Kidney (tissue), 14 donors: ENCODE data around the gene NECAB2. TPM values are rescaled to one million over a fixed set of nuclear protein-coding genes. Genes with fewer than 3 reads are reported as not detected.

ENCODE experiments used
- DNase-seq, 5 donors: peaks; one replicate each; pipeline ENCODE4 v3.0.0-alpha.2; 2013 to 2020
- FAIRE-seq: peaks from 2 replicates; lab custom pipeline; 2012; peaks lifted over from hg19 to GRCh38; lab: Jason Lieb, UNC
- H3K27ac ChIP-seq, 2 donors: one replicate each; pipeline ENCODE4 v1.7.0; 2013; ENCODE audit warnings: low read depth in 2 of 2, low read length in 2 of 2, inconsistent platforms in 1 of 2
- H3K27me3 ChIP-seq: one replicate; pipeline ENCODE4 v1.7.1; 2013; ENCODE audit warnings: low read length, inconsistent platforms; ENCODE audit not compliant: control insufficient read depth, insufficient read depth
- H3K36me3 ChIP-seq, 3 donors: one replicate each; pipeline versions ENCODE4 v1.7.0 to v1.7.1; 2013; ENCODE audit warnings: low read length in 3 of 3, control low read depth in 1 of 3, inconsistent platforms in 1 of 3; ENCODE audit not compliant: insufficient read depth in 3 of 3, control insufficient read depth in 2 of 3
- H3K4me1 ChIP-seq, 3 donors: one replicate each; pipeline versions ENCODE4 v1.7.0 to v1.7.1; 2013; ENCODE audit warnings: low read length in 3 of 3, inconsistent platforms in 1 of 3, low read depth in 1 of 3; ENCODE audit not compliant: control insufficient read depth in 2 of 3, insufficient read depth in 2 of 3
- H3K4me3 ChIP-seq, 3 donors: one replicate each; pipeline versions ENCODE4 v1.7.0 to v1.8.1; 2013; ENCODE audit warnings: low read length in 3 of 3, control low read depth in 1 of 3, inconsistent platforms in 1 of 3
- H3K9ac ChIP-seq, 3 donors: one replicate each; pipeline versions ENCODE4 v1.7.0 to v1.7.1; 2013; ENCODE audit warnings: low read length in 3 of 3, control low read depth in 1 of 3, inconsistent platforms in 1 of 3
- H3K9me3 ChIP-seq, 3 donors: one replicate each; pipeline versions ENCODE4 v1.7.0 to v1.7.1; 2013; ENCODE audit warnings: low read length in 3 of 3, control low read depth in 1 of 3, inconsistent platforms in 1 of 3; ENCODE audit not compliant: control insufficient read depth in 2 of 3, insufficient read depth in 1 of 3
- CTCF ChIP-seq: IDR thresholded peaks from 3 replicates; pipeline ENCODE4 v1.5.1; 2012; ENCODE audit warnings: mild to moderate bottlenecking, moderate library complexity, borderline replicate concordance; ENCODE audit not compliant: insufficient read depth; ENCODE audit errors: extremely low read depth
- intact Hi-C: fragments of 100-400 bp; cut with DNase I; formaldehyde crosslinking; loops from one replicate; pipeline ENCODE4 v1.11.1; 2022
- polyA plus RNA-seq: library from polyadenylated mRNA; stranded (reverse); fragments of 350-450 nt; fragmentation: Illumina TruSeq; extraction: RNeasy Lipid Tissue Mini Kit (QIAGEN cat#74804); gene quantifications from one replicate; pipeline ENCODE4 v1.2.3, GENCODE V29; 2014; ENCODE audit warnings: low read depth, low replicate concordance; ENCODE audit not compliant: insufficient read depth
- total RNA-seq: library from RNA; stranded (reverse); fragmentation: NEBNext Ultra II Directional; extraction: Animal tissue kit (Norgen Biotek cat#: 25700); gene quantifications from one replicate; pipeline ENCODE4 v1.2.1, GENCODE V29; 2021
- donor health status: control.
- donor health status: control.
- donor health status: control.
- donor health status: control.
- donor health status: control.
- donor health status: DM: yes; HTN: yes; CAD: no.
- donor health status: Normal renal cell carcinoma (clear cell type).

The NECAB2 gene
- total and polyA plus RNA-seq, 2 donors from 2014 or later: 0.82 to 47.0 TPM

- no peak for TF ChIP-seq CTCF
- Histone ChIP-seq H3K27ac (no peak overlapping the region), H3K4me3 (no peak overlapping the region), H3K4me1 (no peaks in the 10 kb centered on the region), H3K27me3 (no peaks in the 10 kb centered on the region), H3K9ac (no peak overlapping the region), H3K36me3 (no peaks in the 10 kb centered on the region), H3K9me3 (no peaks in the 10 kb centered on the region)
- intact Hi-C loops: no loop called here
- DNase-seq (no peak), FAIRE-seq (no peak)
Observed at GRCh38 chr16:83946154-83946780, 21.8 kb upstream of the NECAB2 start.

GRCh38 chr16:83946781-83947566 is 21.1 kb upstream of the NECAB2 start:
- Histone ChIP-seq H3K36me3 (no peaks in the 10 kb centered on the region), H3K4me3 (no peak overlapping the region), H3K27ac (no peak overlapping the region), H3K9ac (no peak overlapping the region), H3K27me3 (no peaks in the 10 kb centered on the region), H3K9me3 (no peaks in the 10 kb centered on the region), H3K4me1 (no peaks in the 10 kb centered on the region)
- DNase-seq: no peak
- no peak for TF ChIP-seq CTCF
- intact Hi-C loops: no loop called here
- FAIRE-seq: no peak

- intact Hi-C loops: no loop called here
- DNase-seq: no peak
- Histone ChIP-seq H3K36me3 (no peaks in the 10 kb centered on the region), H3K4me1 (peaks cover 0 to 4% (median 0%) of the 10 kb centered on the region in 3 donors), H3K9me3 (no peaks in the 10 kb centered on the region), H3K9ac (no peak overlapping the region), H3K27ac (no peak overlapping the region), H3K4me3 (no peak overlapping the region), H3K27me3 (no peaks in the 10 kb centered on the region)
- no peak for TF ChIP-seq CTCF
- no peak for FAIRE-seq
Observed at GRCh38 chr16:83947642-83948234, 20.3 kb upstream of the NECAB2 start.
